ENCODE results near the gene SUSD1. TPM values are rescaled to one million over a fixed set of nuclear protein-coding genes. Genes with fewer than 3 reads are reported as not detected.

SUSD1 gene
- total RNA-seq, 1 experiment from 2014 or later: 7.4 TPM

DNA sequence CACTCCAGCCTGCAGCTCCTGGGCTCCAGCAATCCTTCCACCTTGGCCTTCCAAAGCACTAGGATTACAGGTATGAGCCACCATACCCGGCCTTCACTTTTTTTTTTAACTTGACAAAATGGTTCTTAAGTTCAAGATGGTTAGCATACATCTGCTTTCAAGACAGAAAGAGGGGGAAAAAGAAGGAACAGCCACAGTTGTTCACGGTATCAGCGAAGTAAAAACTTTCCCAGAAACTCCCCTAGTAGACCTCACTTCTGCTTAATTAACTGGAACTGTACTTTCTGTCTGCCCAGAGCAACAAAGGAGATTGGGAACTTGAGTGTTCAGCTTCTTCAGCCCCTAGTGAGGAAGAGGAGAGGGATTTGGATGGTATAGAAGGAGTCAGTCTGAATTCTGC, 161.8 kb downstream of the SUSD1 start:
- no peaks in the 10 kb centered on the region for H3F3A ChIP-seq (ENCODE audit: low read length, unreplicated experiment)
- H3K27ac ChIP-seq (ENCODE audit: low read length): peak overlapping the region; percentile 95
- no peaks in the 10 kb centered on the region for H3K36me3 ChIP-seq (ENCODE audit: low read depth, low read length)
- H3K9me3 ChIP-seq (ENCODE audit: low read length): no peaks in the 10 kb centered on the region
- no peak overlapping the region for H2AFZ ChIP-seq (ENCODE audit: low read length)
- H3K27me3 ChIP-seq (ENCODE audit: low read length): no peaks in the 10 kb centered on the region
- ChIA-PET CTCF (no interaction called here), POLR2A (ENCODE audit: unreplicated experiment) (no interaction called here)
- intact Hi-C loops (cut with micrococcal nuclease): no loop called here
- TF ChIP-seq, protein P1, sequence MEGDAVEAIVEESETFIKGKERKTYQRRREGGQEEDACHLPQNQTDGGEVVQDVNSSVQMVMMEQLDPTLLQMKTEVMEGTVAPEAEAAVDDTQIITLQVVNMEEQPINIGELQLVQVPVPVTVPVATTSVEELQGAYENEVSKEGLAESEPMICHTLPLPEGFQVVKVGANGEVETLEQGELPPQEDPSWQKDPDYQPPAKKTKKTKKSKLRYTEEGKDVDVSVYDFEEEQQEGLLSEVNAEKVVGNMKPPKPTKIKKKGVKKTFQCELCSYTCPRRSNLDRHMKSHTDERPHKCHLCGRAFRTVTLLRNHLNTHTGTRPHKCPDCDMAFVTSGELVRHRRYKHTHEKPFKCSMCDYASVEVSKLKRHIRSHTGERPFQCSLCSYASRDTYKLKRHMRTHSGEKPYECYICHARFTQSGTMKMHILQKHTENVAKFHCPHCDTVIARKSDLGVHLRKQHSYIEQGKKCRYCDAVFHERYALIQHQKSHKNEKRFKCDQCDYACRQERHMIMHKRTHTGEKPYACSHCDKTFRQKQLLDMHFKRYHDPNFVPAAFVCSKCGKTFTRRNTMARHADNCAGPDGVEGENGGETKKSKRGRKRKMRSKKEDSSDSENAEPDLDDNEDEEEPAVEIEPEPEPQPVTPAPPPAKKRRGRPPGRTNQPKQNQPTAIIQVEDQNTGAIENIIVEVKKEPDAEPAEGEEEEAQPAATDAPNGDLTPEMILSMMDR (conservative IDR thresholded peaks at IDR 0.05; ENCODE audit: low read depth, low read length): no peak
- no peaks in the 10 kb centered on the region for H3K79me2 ChIP-seq (ENCODE audit: low read length)
- H3K4me1 ChIP-seq (ENCODE audit: insufficient read depth, low read length): peaks cover 33% of the 10 kb centered on the region
- BruUV-seq (replicated peaks): no TSS peak
- no peak overlapping the region for H3K4me2 ChIP-seq (ENCODE audit: low read length)
- H3K4me3 ChIP-seq (ENCODE audit: low read length): no peak overlapping the region
- no peak for DNase-seq
- H3K9me2 ChIP-seq (replicated peaks; ENCODE audit: low read length): no peaks in the 10 kb centered on the region
- no peak overlapping the region for H3K9ac ChIP-seq (ENCODE audit: low read length)
- no peaks in the 10 kb centered on the region for H4K20me1 ChIP-seq (ENCODE audit: low read length)
- no peak for ATAC-seq

DNA sequence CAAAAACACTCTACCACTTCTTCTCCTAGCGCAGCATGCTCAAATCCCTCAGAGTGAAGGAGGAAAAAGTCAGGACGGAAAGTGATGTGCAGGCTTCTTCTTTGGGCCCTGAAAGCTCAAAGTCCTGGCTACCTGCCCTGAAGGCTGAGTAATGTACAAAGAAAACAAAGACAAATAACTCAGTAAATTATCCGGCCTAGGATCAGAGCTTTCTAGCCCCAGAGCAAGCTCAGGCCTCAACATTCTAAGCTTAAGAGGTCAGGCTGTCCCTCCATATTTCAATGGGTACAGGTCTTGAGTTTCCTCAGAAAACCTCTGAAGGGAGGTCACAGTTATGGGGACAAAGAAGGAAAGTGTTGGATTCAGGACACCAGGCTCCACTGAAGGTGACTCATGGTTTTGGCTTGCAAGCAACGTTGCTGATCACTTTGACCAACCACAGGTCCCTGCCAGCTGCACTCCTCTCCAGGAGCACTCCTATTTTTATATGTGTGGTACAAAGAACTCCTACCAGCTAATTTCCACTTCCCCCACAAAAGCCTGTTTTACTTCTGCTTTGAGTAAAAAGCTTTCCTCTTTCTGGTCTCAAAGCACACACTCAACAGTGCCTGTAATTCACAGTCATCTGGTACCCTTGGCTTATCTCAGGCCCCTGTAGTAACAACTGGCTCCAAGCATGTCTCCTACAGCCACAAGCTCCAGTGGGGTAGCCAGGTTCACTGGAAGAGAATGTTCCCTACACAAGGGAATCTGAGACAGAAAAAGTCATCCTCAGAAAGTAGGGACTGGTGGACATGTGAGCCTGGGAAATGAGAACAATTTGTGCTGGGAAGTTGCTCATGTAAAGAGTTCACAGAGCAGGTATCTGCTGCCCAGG, 162.8 kb downstream of the SUSD1 start:
- H3K4me2 ChIP-seq (ENCODE audit: low read length): peak overlapping the region; percentile 66
- peak overlapping the region; percentile 57 for H3K9ac ChIP-seq (ENCODE audit: low read length)
- peak overlapping the region; percentile 95 for H3K27ac ChIP-seq (ENCODE audit: low read length)
- DNase-seq (peak; percentile 90), ATAC-seq (peak; percentile 93)
- no peaks in the 10 kb centered on the region for H3K27me3 ChIP-seq (ENCODE audit: low read length)
- H4K20me1 ChIP-seq (ENCODE audit: low read length): no peaks in the 10 kb centered on the region
- ChIA-PET POLR2A (ENCODE audit: unreplicated experiment) (interaction anchor here (0.6 to 0.7 kb wide), 5 partner anchors 10 to 160 kb away, joined by 4 to 6 read pairs (median 6); no protein-coding TSS in a partner anchor), CTCF (interaction anchor here (1.1 kb wide), 1 partner anchor 63 kb away, joined by 3 read pairs; no protein-coding TSS in a partner anchor)
- peak overlapping the region; percentile 77 for H2AFZ ChIP-seq (ENCODE audit: low read length)
- no peaks in the 10 kb centered on the region for H3K9me2 ChIP-seq (replicated peaks; ENCODE audit: low read length)
- no peak for TF ChIP-seq EZH2 (IDR thresholded peaks at IDR 0.05; ENCODE audit: low read length, unreplicated experiment)
- TF ChIP-seq, protein P1 (conservative IDR thresholded peaks at IDR 0.05; ENCODE audit: low read depth, low read length): no peak
- no peak for TF ChIP-seq EZH2phosphoT487 (IDR thresholded peaks at IDR 0.05; ENCODE audit: borderline replicate concordance, low read length)
- TSS peak; percentile 71 for BruUV-seq (replicated peaks)
- H3K4me3 ChIP-seq (ENCODE audit: low read length): peak overlapping the region; percentile 19; the same call in 1 of the 2 replicates
- H3K4me1 ChIP-seq (ENCODE audit: insufficient read depth, low read length): peaks cover 33% of the 10 kb centered on the region
- no peaks in the 10 kb centered on the region for H3K9me3 ChIP-seq (ENCODE audit: low read length)
- no peaks in the 10 kb centered on the region for H3K79me2 ChIP-seq (ENCODE audit: low read length)
- H3F3A ChIP-seq (ENCODE audit: low read length, unreplicated experiment): no peaks in the 10 kb centered on the region
- no peaks in the 10 kb centered on the region for H3K36me3 ChIP-seq (ENCODE audit: low read depth, low read length)
- intact Hi-C loops (cut with micrococcal nuclease): no loop called here

DNA sequence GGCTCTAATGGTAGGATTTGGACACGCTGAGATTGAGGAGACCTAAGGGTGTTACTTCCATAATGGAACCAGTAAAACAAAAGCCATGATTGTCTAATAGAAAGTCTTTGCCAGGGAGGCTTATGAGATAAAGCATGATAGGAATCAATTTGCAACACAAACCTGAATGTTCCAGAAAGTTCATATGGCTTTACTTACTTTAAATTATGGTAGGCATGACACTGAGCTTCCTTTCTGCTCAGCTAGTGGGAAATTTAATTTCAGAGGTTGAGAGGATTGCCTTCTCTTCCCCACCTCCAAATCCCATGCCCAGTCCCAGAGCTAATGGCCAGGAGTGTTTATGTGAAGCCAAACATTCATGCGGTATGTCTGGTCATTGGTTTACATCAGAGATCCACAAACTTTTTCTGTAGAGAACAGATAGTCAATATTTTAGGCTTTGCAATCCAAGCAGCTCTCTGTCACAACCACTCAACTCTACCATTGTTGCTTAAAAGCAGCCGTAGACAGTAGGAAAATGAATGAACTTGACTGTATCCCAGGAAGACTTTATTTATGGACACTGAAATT, 164.0 kb downstream of the SUSD1 start:
- Histone ChIP-seq H4K20me1 (ENCODE audit: low read length) (no peaks in the 10 kb centered on the region), H3K9me2 (replicated peaks; ENCODE audit: low read length) (no peaks in the 10 kb centered on the region), H3K4me1 (ENCODE audit: insufficient read depth, low read length) (peaks cover 33% of the 10 kb centered on the region), H3K27me3 (ENCODE audit: low read length) (no peaks in the 10 kb centered on the region), H3F3A (ENCODE audit: low read length, unreplicated experiment) (no peaks in the 10 kb centered on the region), H3K27ac (ENCODE audit: low read length) (peak overlapping the region; percentile 95), H3K79me2 (ENCODE audit: low read length) (no peaks in the 10 kb centered on the region), H3K4me3 (ENCODE audit: low read length) (no peak overlapping the region), H2AFZ (ENCODE audit: low read length) (no peak overlapping the region), H3K9me3 (ENCODE audit: low read length) (no peaks in the 10 kb centered on the region), H3K36me3 (ENCODE audit: low read depth, low read length) (no peaks in the 10 kb centered on the region), H3K4me2 (ENCODE audit: low read length) (no peak overlapping the region), H3K9ac (ENCODE audit: low read length) (no peak overlapping the region)
- POLR2A ChIA-PET (ENCODE audit: unreplicated experiment): no interaction called here
- BruUV-seq (replicated peaks): no TSS peak
- DNase-seq: no peak
- no peak for ATAC-seq
- TF ChIP-seq, protein P1 (conservative IDR thresholded peaks at IDR 0.05; ENCODE audit: low read depth, low read length): no peak
- TF ChIP-seq EZH2phosphoT487 (IDR thresholded peaks at IDR 0.05; ENCODE audit: borderline replicate concordance, low read length) (no peak), EZH2 (IDR thresholded peaks at IDR 0.05; ENCODE audit: low read length, unreplicated experiment) (no peak)
- intact Hi-C loops (cut with micrococcal nuclease): no loop called here
- CTCF ChIA-PET: interaction anchor here (1.1 kb wide), 1 partner anchor 64 kb away, joined by 3 read pairs; no protein-coding TSS in a partner anchor

Data from PC-3 (cell line).